Stimulated activated memory B cell treated with anti-CD40 and anti-IgM and Interleukin-4, amounts not matched to agents 10 μg/mL and 1 μg/mL and 100 μg/mL, for 72 hours (primary cell): Measurements from ENCODE around the gene TLL2.

Experiments
- ATAC-seq: fragments of 150-1000 bp; cut with Tn5 transposase; 2 replicates; pipeline ENCODE4 v1.10.0; 2021
- H3K27ac Mint-ChIP-seq: one replicate; pipeline ENCODE4 v1.8.0; 2022; ENCODE audit warnings: mild to moderate bottlenecking, mixed read lengths
- H3K27me3 Mint-ChIP-seq: one replicate; pipeline ENCODE4 v1.8.0; 2022; ENCODE audit warnings: mixed read lengths
- H3K36me3 Mint-ChIP-seq: one replicate; pipeline ENCODE4 v1.8.0; 2022; ENCODE audit warnings: mixed read lengths
- H3K4me1 Mint-ChIP-seq: one replicate; pipeline ENCODE4 v1.8.0; 2022; ENCODE audit warnings: mixed read lengths
- H3K4me3 Mint-ChIP-seq: one replicate; pipeline ENCODE4 v1.8.0; 2022; ENCODE audit warnings: mild to moderate bottlenecking, moderate library complexity, mixed read lengths
- H3K9me3 Mint-ChIP-seq: one replicate; pipeline ENCODE4 v1.8.0; 2022; ENCODE audit warnings: mixed read lengths

Gene TLL2

DNA sequence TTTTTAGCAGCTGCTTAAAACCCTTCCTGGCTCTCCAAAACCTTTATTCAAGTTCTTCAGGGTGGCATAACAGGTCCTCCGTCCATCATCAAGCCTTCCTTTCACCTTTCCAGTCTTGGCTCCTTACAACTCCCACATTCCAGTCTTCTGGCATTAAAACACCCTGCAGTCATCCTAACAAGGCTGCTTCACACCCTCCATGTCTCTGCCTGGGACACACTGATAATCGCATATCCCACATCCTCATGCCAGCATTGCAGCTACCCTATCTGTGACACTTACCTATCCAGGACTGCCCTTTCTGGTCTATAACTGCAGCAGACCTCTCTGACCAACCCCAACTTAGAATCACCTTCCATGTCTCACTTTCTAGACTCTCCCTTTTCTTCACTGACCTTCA, 2.6 kb upstream of the TLL2 start:
- Mint-ChIP-seq H3K27ac (no peak overlapping the region), H3K36me3 (peaks cover 15% of the 10 kb centered on the region), H3K9me3 (no peaks in the 10 kb centered on the region), H3K4me3 (no peak overlapping the region), H3K4me1 (peaks cover 35% of the 10 kb centered on the region), H3K27me3 (no peaks in the 10 kb centered on the region)
- no peak for ATAC-seq

DNA sequence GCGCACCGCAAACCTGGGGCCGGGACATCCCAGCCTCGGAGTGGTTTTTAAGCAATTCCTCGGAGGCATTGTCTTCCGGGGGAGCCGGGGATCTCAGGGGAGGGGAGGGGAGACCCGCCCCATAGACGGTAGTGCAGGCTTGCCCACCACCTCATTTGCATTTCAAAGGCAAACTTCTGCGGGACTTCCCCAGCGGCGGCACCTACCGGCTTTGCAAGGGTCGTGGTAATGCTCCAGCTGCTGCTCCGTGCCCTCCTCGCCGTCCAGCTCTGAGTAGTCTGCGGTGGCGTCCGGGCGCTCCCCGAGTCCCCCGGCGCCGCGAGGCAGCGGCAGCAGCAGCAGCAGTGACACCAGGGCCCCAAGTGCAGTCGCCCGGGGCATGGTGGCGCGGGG, 425 bp downstream of the TLL2 start:
- Mint-ChIP-seq H3K4me3 (peak overlapping the region; percentile 79), H3K27ac (peak overlapping the region; percentile 25), H3K36me3 (no peaks in the 10 kb centered on the region), H3K9me3 (no peaks in the 10 kb centered on the region), H3K4me1 (peaks cover 36% of the 10 kb centered on the region), H3K27me3 (no peaks in the 10 kb centered on the region)
- peak; percentile 89 for ATAC-seq

DNA sequence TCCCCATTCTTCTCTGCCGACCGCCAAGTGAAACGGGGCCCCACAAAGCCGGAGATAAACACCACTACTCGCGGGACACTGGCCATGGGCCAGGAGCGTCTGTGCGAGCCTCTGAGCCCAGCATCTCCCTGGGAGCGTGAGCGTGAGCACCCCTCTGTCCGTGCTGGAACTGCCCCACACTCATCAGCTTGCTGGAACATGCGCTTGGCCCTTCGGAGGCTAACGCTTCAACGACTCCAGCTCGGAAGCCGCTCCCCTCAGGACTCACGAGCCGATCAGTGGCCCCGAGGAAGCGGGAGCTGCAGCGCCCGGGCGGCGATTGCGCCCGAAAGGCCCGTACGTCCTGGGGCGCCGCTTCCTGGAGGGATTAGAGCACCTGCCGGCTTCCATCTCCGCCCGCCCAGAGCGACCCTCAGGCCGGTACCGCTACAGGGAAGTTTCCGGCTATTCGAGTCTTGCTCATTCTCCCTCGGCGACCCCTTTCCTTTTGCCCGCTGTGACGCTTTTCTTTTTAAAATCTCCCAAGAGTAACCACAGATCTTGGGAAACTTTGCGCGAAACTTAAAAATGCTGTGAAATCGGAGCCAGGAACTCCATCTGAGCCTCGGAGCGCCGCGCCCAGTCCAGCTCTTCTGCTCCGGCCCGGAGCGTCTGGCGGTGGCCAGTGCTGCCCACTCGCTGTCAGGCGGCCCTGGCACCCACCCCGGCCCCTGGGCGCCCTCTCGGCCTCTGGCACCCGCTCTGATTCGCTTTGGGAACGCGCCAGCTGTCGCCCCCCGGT, 1.0 kb downstream of the TLL2 start:
- Mint-ChIP-seq H3K27ac (no peak overlapping the region), H3K9me3 (no peaks in the 10 kb centered on the region), H3K4me1 (peaks cover 36% of the 10 kb centered on the region), H3K36me3 (no peaks in the 10 kb centered on the region), H3K27me3 (no peaks in the 10 kb centered on the region), H3K4me3 (peak overlapping the region; percentile 79)
- ATAC-seq: no peak

DNA sequence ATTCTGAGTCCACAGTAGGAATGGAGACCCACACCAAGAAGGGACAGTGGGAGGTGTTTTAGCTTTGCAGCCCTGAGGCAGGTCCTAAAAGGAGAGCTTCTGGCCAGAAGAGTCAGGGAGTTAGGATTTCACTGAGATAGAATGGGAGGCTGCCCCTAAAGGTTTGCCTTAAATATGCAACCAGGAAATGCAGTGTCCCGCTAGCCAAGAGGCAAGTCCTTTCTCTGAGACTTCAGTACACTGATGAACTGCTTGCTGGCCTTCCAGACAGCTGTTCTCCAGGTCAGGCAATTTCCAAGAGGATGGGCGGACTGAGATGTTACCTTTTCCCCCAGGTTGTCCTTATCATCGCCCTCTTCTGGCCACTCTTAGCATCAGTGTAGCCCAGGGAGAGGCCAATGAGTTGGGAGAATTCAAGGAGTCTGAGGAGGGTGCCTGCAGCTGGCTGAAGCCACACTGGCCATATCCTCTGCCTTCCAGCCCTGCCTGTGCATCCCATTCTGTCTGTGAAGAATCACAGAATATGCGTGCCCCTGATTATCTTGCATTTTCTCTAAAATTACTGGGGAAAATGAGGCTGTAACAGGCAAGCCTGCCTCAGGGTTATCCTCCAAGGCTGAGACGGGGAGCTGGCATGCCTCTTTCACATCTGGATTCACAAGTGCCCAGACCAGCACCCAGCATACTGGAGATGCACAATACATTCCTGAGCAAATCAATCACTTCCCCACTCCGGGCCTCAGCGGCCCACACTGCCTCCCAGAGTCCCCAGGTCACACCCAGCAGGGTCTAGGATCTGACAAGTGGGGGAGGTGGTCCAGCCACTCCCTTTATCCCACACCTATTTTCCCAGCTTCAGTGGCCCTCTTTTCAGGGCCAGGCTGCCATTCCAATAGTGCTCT, 2.4 kb downstream of the TLL2 start:
- Mint-ChIP-seq H3K27me3 (no peaks in the 10 kb centered on the region), H3K4me1 (peaks cover 36% of the 10 kb centered on the region), H3K36me3 (no peaks in the 10 kb centered on the region), H3K27ac (no peak overlapping the region), H3K9me3 (no peaks in the 10 kb centered on the region), H3K4me3 (no peak overlapping the region)
- ATAC-seq: no peak

DNA sequence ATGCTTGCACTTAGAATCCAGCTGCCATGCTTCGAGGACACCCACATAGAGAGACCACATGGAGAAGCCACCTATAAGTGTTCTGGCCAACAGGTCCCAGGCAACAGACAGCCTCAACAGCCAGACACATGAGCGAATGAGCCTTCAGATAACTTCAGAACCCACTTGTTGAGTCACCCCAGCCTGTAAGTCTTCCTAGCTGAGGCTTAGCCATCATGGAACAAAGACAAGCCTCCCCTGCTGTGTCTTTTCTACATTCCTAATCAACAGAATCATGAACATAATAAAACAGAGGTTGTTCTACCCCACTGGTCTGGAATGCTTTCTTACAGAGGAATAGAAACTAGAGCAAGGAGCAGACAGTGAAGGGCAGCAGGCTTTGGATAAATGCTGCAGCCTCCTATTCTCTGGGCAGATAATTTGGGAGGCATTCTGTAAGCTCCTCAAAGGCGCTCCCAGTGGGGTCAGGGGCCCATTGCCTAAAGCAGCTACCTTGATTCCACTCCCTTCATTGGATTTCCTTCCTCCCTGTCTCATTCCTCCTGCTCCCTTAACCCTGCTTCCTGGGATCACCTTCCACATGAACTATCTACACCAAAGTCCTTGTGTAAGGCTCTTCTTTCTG, 4.6 kb downstream of the TLL2 start:
- Mint-ChIP-seq H3K27me3 (no peaks in the 10 kb centered on the region), H3K4me1 (peaks cover 23% of the 10 kb centered on the region), H3K27ac (no peak overlapping the region), H3K4me3 (no peak overlapping the region), H3K36me3 (no peaks in the 10 kb centered on the region), H3K9me3 (no peaks in the 10 kb centered on the region)
- no peak for ATAC-seq

DNA sequence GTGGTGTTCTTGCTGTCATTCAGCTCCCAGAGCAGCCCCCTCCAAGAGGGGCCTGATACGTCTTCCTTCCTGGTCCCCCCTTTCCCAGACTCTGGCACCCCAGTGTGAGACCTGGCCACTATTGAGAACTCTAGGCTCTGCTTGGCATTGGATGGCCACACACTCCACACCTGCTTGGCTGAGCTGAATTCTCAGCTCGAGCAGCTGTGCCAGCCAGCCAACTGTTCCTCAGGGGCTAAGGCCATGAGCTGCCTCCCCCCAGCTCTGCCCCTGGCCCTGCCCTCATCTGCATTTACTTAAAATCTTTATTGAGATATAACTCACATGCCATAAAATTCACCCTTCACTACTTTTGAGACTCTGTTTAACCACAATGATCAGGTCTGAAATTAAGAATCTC, 6.7 kb downstream of the TLL2 start:
- H3K9me3 Mint-ChIP-seq: no peaks in the 10 kb centered on the region
- H3K4me1 Mint-ChIP-seq: peaks cover 7% of the 10 kb centered on the region
- H3K4me3 Mint-ChIP-seq: no peak overlapping the region
- H3K27me3 Mint-ChIP-seq: peaks cover 6% of the 10 kb centered on the region
- no peak for ATAC-seq
- H3K36me3 Mint-ChIP-seq: no peaks in the 10 kb centered on the region
- H3K27ac Mint-ChIP-seq: no peak overlapping the region

DNA sequence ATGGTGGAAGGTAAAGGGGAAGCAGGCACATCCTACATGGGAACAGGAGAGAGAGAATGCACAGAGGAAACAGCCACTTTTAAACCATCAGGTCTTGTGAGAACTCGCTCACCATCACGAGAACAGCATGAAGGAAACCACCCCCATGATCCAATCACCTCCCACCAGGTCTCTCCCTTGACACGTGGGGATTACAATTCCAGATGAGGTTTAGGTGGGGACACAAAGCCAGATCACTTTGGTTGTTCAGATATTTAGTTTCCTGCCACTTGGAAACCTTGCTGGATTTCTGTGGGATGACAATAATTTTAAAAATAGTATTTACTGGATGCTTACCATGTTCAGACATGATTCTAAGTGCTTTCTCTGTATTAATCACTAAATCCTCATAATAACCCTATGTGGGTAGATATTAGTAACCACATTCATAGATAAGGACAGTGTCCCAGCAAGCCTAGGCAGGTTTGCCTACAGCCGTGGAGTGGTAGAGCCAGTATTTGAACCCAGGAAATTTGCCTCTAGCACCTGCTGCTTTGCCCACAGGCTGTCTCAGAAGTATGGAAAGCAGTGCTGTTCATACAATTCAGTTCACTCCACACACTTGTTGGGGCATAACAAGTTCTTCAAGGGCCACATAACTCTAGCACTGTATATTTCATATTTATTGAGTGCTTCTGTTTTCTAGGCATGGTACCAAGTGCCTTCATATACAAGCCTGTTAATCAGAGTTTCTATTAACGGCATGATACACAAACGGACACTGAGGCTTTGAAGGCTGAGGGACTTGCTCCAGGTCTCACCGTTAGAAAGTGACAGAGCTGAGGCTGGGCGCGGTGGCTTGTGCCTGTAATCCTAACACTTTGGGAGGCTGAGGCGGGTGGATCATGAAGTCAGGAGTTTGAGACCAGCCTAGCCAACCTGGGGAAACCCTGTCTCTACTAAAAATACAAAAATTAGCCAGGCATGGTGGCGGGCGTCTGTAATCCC, 8.3 kb downstream of the TLL2 start:
- Mint-ChIP-seq H3K4me1 (no peaks in the 10 kb centered on the region), H3K9me3 (no peaks in the 10 kb centered on the region), H3K4me3 (no peak overlapping the region), H3K27me3 (peaks cover 15% of the 10 kb centered on the region), H3K27ac (no peak overlapping the region), H3K36me3 (no peaks in the 10 kb centered on the region)
- ATAC-seq: no peak

DNA sequence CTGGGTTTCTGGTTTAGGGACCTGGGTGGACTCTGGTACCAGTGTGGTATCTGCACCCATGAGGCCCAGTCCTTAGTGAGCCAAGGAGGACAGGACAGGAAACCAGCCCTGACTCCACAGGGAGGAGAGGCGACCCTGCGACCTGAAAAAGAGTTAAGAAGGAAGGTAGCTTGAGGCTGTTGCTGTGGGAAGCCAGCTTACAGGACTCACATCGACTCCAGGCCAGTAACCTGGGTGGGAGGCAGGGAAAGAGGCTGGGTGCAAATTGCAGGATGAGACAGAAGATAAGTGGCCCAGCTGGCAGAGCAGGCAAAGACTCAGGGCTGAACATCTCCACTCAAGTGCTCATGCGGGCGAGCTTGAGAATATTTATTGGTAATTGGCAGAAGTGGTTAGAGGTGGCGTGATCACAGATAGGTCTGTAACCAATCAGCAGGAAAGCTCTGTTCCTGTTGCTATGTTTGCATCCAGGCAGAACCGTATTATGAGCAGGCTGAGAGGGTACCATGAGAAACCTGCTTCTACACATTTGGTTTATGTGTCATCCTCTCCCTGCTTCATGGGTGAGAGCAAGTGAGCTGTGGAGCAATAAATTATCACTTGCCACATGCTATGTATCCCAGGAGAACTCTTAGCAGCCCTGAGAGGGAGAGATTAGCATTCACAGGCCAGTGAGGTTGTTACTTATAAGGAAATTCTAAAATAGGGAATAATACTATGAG, 11.0 kb downstream of the TLL2 start:
- Mint-ChIP-seq H3K4me1 (no peaks in the 10 kb centered on the region), H3K4me3 (no peak overlapping the region), H3K27ac (no peak overlapping the region), H3K9me3 (no peaks in the 10 kb centered on the region), H3K36me3 (no peaks in the 10 kb centered on the region), H3K27me3 (peaks cover 16% of the 10 kb centered on the region)
- no peak for ATAC-seq

DNA sequence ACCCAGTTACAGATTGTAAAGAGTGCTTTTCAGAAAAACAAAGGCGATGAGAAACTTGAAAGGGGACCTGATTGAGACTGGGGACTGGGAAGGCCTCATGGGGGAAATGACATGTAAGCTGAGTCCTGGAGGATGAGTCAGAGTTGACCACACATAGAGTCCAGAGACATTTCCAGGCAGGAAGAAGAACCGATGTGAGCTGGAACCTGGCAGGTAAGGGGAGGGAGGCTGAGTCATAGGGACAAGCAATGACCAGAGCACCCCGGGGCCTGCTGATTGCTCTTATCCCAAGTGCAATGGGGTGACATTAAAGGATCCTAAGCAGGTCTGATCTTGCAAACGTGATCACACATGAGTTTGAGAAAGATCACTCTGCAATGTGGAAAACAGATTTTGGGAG, 11.7 kb downstream of the TLL2 start:
- H3K27ac Mint-ChIP-seq: no peak overlapping the region
- no peak overlapping the region for H3K4me3 Mint-ChIP-seq
- H3K4me1 Mint-ChIP-seq: no peaks in the 10 kb centered on the region
- no peaks in the 10 kb centered on the region for H3K36me3 Mint-ChIP-seq
- no peaks in the 10 kb centered on the region for H3K9me3 Mint-ChIP-seq
- ATAC-seq: no peak
- peaks cover 23% of the 10 kb centered on the region for H3K27me3 Mint-ChIP-seq

DNA sequence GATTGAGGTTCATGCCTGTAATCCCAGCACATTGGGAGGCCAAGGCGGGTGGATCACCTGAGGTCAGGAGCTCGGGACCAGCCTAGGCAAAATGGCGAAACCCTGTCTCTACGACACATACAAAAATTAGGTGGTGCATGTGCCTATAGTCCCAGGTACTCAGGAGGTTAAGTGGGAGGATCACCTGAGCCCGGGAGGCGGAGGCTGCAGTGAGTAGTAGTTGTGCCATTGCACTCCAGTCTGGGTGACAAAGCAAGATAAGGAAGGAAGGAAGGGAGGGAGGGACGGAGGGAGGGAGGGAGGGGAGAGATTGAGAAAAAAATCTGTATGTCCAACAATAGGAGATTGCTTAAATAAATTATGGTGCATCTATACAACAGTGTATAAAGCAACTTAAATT, 13.2 kb downstream of the TLL2 start:
- Mint-ChIP-seq H3K4me1 (no peaks in the 10 kb centered on the region), H3K4me3 (no peak overlapping the region), H3K9me3 (no peaks in the 10 kb centered on the region), H3K27ac (no peak overlapping the region), H3K36me3 (no peaks in the 10 kb centered on the region), H3K27me3 (peaks cover 25% of the 10 kb centered on the region)
- no peak for ATAC-seq

DNA sequence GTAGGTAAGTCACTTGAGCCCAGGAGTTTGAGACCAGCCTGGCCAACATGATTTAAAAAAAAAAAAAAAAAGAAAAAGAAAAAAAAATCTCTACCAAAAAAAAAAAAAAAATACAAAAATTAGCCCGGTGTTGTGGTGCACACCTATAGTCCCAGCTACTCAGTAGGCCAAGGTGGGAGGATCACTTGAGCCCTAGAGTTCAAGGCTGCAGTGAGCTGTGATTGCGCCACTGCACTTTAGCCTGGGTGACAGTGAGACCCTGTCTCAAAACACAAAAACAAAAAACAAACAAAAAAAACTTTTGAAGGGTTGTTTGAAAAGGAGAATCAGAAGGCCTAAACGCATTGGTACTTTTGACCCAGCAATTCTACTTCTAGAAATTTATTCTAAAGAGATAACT, 13.7 kb downstream of the TLL2 start:
- no peaks in the 10 kb centered on the region for H3K9me3 Mint-ChIP-seq
- ATAC-seq: no peak
- H3K4me3 Mint-ChIP-seq: no peak overlapping the region
- no peak overlapping the region for H3K27ac Mint-ChIP-seq
- no peaks in the 10 kb centered on the region for H3K4me1 Mint-ChIP-seq
- H3K27me3 Mint-ChIP-seq: peaks cover 25% of the 10 kb centered on the region
- H3K36me3 Mint-ChIP-seq: no peaks in the 10 kb centered on the region

DNA sequence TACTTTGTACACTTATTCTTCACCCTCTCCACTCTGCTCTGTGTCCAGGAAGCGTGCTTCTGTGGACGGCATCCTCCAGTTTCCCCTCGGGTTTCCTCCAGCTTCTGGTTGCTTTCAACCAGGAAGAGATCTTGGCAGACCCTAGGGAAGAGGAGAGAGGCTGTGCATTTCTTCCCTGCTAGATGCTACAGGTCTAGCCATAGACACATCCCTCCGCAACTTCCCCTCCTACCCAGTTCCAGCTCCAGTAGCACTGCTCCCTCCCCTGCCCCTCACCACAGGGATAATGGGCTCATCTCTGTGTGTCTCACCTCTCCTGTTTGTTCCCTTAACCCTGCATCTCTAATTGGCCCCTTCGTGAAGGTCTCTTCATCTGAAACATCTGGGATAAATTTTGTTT, 16.3 kb downstream of the TLL2 start:
- Mint-ChIP-seq H3K4me3 (no peak overlapping the region), H3K9me3 (no peaks in the 10 kb centered on the region), H3K27ac (no peak overlapping the region), H3K4me1 (no peaks in the 10 kb centered on the region), H3K36me3 (no peaks in the 10 kb centered on the region), H3K27me3 (peaks cover 22% of the 10 kb centered on the region)
- ATAC-seq: no peak

DNA sequence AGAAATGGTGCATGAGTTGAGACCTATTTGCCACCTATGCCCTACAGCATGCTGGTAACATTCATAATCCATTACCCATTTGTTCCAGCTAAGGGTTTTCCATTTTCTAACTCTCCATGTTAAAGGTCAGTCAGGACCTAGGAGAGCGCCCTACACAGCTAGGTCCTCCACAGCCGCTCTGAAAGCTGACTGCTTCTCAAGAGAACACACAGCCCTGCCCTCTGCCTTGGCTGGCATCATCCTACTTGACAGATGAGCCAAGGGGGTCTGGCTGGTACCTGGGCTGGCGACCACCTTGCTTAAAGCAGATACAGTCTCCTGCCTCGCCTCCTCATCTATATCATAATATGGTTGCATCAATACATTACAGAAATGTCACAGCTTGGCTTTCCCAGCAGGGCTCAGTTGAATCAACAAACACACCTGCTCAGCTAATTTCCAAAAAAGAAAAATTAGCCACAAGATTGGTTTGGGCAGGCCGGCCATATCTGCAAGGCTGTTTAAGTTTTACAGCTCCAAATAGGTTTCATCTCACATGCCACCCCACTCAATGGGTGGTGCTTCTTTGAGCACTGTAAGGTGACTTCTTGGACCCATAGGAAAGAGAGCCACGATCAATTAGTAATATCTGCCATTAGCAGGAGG, 17.3 kb downstream of the TLL2 start:
- Mint-ChIP-seq H3K4me1 (no peaks in the 10 kb centered on the region), H3K27me3 (peaks cover 12% of the 10 kb centered on the region), H3K4me3 (no peak overlapping the region), H3K27ac (no peak overlapping the region), H3K9me3 (no peaks in the 10 kb centered on the region), H3K36me3 (no peaks in the 10 kb centered on the region)
- no peak for ATAC-seq

DNA sequence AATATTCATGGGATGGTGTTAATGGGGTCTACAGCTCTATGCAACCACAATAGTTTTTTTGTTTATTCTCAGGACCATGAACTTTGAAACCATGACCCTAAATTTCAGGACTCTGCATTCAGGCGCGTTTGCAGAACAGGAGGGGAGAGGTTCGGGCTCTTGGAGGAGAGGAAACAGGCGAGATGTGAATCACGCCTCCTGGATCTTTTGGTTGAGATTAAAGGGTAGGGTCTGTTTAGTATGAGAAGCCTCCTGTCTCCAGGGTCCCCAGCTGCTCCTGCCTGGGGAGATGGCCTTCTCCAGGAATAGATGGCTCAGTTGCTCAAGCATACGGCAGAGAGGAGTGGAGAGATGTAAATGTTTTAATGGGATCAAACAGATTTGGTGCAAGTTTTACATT, 18.2 kb downstream of the TLL2 start:
- H3K36me3 Mint-ChIP-seq: no peaks in the 10 kb centered on the region

More for the DNA sequence above, 18.2 kb downstream of the TLL2 start:
- no peak overlapping the region for H3K27ac Mint-ChIP-seq
- no peak overlapping the region for H3K4me3 Mint-ChIP-seq
- no peaks in the 10 kb centered on the region for H3K9me3 Mint-ChIP-seq
- no peak for ATAC-seq
- peaks cover 9% of the 10 kb centered on the region for H3K27me3 Mint-ChIP-seq
- no peaks in the 10 kb centered on the region for H3K4me1 Mint-ChIP-seq
